Cerebellar cortex (tissue), 1 donor: Measurements from ENCODE around the gene FHIT.

ENCODE experiments used
- DNase-seq: peaks from one replicate; pipeline ENCODE4 v3.0.0-alpha.2; 2015; ENCODE audit warnings: low spot score

Gene FHIT

GRCh38 chr3:59996056-59996455 lies 1255.2 kb downstream of the FHIT start:
- DNase-seq, result no peak

DNA sequence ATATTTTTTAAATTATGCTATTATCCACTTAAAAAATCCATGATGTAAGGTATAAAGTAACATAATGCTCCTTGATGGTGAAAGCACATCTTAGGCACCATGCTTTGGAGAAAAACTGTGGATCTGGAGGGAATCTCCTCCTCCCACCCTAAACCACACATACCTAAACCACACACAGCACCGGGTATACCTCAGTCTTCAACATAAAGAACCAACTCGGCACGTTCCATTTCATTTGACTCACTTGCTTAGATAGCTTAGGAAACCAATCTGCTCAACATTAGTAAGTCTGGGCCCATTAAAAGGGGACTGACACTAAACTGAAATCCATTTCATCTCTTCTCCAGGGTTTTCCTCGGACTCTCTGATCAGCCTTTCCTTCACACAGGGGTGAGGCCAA lies 1255.7 kb downstream of the FHIT start:
- no peak for DNase-seq

- DNase-seq, result peak; percentile 64
Measured at GRCh38 chr3:59994732-59995304, 1256.4 kb downstream of the FHIT start.

- DNase-seq, result no peak
Measured at GRCh38 chr3:59992578-59992977, 1258.7 kb downstream of the FHIT start.

DNA sequence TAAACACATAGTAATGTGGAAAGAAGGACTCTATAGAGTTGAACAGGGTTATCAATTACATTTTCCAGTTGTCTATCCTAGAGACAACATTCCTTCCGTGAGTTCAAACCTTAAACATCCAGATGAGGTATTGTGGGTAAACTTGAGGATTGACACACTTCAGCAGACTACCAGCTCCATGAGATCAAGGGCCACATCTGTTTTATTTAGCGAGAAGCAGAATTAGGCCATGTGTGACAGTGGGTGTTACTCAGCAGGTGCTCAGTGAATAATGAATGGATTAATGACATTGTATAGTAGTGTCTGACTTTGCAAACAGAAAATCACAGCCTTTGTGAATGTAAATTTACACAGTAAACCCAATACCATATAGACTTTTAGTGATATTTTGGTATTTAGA lies 1260.3 kb downstream of the FHIT start:
- DNase-seq, result no peak

DNA sequence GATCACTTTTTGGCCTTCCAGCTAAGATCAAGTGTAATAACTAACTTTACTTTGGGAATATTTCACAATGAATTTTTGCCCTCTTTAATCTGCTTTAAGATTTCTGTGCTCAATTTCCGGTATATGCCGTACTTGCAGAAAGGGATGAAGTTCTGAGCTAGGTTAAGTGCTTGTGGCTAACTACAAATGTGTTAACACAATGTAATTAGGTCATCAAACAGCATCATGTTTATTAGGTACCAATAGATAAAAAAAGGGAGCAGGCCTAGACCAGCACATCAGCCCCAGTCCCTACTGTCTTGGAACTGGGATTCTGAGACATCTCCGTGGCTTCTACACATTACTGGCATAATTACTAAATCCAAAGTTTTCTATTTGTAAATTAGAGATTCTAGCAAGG lies 1268.7 kb downstream of the FHIT start:
- no peak for DNase-seq

DNA sequence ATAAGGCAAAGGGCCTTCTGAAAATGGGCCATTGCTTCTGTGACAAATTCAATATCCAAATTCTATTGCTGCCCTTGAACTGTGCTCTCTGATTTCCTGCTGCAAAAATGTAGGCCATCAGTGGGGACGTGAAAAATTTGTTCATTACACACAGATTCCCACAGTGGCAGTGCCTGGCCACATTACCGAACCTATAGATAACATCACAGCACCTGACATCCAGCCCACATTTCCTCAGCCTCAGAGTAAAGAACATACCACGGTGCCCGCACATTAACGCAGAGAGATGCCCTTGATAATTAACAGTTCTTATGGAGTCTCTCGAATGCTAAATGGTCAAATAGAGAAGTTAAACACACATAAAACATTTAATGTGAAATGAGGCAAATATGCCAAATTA lies 1269.9 kb downstream of the FHIT start:
- DNase-seq, result no peak

DNA sequence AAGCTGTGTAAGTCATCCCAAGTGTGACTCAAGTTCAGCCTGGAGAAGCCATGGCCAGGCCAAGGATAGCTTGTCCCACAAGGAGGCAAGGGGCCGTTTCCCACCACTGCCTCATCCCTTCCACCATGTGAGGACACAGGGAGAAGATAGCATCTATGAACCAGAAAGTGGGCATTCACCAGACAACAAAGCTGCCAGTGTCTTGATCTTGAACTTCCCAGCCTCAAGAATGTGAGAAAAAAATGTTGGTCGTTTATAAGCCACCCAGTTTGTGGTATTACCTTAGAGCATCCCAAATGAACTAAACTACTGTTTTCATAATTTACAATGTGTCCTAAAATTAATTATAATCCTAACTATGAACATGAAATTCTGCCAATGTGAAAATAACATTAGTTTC lies 1270.7 kb downstream of the FHIT start:
- no peak for DNase-seq

DNA sequence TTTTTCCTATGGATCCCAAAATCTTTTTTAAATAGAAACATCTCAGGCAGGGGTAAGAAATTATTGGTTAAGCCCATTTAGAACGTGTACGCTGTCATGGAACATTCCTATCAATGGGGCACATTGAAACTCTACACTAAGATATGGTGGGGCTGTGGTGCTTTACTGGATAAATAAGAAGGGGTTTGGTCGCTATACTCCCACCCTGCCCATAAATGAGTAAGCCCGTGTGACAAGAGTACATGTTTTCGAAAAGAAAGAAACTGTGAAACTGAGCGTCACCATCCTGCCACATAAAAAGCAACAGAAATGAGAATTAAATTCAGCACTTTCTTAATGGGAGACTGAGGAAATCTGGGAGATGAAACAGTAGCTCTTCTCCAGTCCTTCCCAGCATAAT lies 1271.7 kb downstream of the FHIT start:
- no peak for DNase-seq

DNA sequence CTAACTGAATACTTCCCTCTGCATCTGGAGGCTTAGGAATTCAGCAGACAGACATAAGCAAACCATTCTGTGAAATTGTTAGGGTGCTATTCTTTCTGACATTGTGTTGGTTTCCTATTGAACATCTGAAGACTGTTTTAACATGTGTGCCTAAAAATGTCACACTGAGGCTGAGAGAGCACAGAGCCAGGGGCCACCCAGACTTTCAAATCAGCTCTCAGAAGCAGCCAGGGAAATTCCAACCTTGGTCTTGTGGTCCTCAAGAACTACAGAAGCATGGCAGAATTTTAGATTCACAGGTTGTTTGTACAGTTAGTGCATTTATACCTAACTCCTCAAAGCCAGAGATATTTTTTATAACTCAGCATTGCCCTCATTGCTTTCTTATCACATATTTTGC lies 1272.3 kb downstream of the FHIT start:
- no peak for DNase-seq

GRCh38 chr3:59970796-59971195 lies 1280.5 kb downstream of the FHIT start:
- no peak for DNase-seq

- DNase-seq, result peak; percentile 85
Measured at GRCh38 chr3:59970376-59970775, 1280.9 kb downstream of the FHIT start.

DNA sequence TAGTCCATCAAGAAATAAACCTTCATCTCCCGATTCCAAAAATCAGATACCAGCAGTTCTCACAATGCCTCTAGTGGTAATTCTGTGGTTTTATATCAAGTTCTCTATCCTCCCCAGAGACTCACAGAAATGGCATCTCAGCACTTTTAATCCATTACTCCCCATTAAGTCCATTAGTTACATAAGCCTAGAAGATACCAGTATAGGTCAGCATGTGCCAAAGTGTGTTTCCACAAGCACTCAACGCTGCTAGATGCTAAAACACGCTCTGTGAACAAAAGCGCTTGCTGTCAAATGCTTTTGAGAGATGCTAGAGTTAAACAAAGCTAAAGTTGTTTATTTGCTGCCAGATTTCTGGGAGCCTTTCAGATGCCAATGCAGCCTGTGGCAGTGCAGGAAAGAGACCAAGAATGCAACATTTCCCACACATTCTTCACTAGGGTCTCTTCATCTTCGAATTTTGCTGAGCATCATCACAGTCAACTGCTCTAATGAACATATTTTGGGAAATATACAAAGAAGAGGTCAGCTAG lies 1282.7 kb downstream of the FHIT start:
- DNase-seq, result no peak

DNA sequence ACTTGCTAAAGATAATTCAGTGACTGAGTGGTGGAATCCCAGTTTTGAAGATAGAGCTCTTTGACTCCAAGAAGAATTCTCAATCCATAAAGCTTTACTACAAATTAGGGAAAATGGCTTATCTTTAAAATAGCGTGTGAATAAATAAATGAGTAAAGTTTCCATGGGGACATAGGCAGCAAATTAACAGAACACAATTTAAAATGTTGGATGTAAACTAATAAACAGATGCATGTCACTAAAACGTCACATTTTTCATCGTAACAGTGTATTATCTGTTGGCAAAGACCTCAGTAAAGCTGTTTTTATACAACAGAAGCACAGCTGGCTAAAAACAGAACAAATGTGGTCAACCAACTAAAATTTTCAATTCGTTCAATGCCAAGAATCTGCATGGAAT lies 1287.6 kb downstream of the FHIT start:
- DNase-seq, result no peak

- DNase-seq, result no peak
Measured at GRCh38 chr3:59957150-59957549, 1294.1 kb downstream of the FHIT start.

- DNase-seq, result no peak
Measured at GRCh38 chr3:59953104-59953503, 1298.1 kb downstream of the FHIT start.

GRCh38 chr3:59949311-59949710 lies 1301.9 kb downstream of the FHIT start:
- DNase-seq, result no peak

DNA sequence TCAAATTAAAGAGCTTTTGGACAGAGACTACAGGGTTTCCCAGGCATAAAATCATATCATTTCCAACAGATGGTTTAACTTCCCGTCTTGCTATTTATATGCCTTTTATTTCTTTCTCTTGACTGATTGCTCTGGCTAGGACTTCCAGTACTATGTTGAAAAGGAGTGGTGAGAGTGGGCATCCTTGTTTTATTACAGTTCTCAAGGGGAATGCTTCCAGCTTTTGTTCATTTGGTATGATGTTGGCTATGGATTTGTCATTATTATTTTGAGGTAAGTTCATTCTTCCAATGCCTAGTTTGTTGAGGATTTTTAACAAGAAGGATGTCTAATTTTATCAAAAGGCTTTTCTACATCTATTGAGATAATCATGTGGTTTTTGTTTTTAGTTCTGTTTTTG lies 1304.9 kb downstream of the FHIT start:
- DNase-seq, result peak; percentile 89

GRCh38 chr3:59940718-59941117 lies 1310.5 kb downstream of the FHIT start:
- no peak for DNase-seq

- no peak for DNase-seq
Measured at GRCh38 chr3:59939826-59940426, 1311.3 kb downstream of the FHIT start.

- no peak for DNase-seq
Measured at GRCh38 chr3:59938828-59939227, 1312.4 kb downstream of the FHIT start.

DNA sequence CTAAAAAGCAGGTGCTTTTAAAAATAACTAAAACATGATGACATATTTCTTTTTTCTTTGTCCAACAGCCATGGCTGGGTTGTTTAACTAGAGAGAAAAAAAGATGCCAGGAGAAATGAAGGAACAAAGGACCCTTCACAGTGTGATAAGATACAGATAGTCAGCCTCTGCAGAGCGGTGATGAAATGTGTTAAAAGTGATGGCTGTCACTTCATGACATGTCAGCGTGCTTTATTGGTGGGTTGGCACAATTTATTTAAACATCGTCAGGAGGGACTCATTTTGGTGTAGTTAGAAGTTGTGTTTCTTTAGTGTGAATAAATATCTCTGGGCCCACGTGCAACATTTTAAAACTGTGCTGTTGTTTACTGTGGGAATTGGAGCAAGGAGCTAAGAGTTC lies 1314.1 kb downstream of the FHIT start:
- no peak for DNase-seq

DNA sequence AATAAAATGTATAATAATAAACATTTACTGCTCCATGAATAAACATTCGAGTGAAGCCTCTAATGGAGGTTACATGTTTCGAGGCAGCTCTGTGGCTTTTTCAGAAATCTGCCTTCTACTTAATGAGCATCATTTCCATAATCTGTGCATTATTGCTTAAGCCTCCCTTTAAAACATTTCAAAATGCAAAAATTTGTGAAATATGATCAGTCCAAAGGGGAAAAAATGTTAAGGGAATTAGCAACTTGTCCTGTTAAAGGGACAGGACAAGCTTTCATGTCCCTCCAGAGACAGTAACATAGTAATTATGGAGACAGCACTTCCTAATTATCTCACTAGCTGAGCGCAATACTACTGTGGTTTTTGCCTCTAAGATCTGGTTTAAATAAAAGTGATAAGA lies 1314.8 kb downstream of the FHIT start:
- no peak for DNase-seq

DNA sequence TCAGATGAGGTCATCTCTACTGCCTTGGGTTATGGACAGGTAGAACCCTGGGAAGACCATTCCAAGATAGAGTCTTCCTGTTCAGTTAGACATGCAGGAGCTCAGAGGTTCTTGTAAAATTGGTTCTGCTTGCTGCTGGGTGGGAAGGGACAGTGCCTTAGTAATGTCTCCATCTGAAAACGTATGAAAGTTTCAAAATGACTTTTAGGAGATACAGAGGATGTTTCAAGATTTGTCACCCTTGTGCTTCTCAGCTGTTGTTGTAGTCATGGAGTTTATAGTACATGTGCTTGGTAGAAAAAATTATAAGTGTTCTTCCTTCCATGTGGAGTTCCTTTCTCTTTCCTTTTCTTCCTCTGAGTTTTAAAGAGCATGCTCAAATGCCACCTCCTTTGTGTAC lies 1316.2 kb downstream of the FHIT start:
- DNase-seq, result no peak
